LNCaP clone FGC (cell line): Measurements from ENCODE around the gene CORO1A.

Source experiments
- DNase-seq: peaks from one replicate; pipeline ENCODE4 v3.0.0-alpha.2; 2011; ENCODE audit warnings: low read depth
- H3K4me3 ChIP-seq: 2 replicates; pipeline ENCODE4 v1.5.1; 2011; ENCODE audit warnings: mild to moderate bottlenecking, low read depth, low read length, control low read depth
- TF ChIP-seq, protein P1 (sequence below): IDR thresholded peaks from 2 replicates; pipeline ENCODE4 v1.5.1; 2012; ENCODE audit warnings: mild to moderate bottlenecking; ENCODE audit not compliant: control insufficient read depth, insufficient read depth; ENCODE audit errors: extremely low read depth

Gene CORO1A

DNA sequence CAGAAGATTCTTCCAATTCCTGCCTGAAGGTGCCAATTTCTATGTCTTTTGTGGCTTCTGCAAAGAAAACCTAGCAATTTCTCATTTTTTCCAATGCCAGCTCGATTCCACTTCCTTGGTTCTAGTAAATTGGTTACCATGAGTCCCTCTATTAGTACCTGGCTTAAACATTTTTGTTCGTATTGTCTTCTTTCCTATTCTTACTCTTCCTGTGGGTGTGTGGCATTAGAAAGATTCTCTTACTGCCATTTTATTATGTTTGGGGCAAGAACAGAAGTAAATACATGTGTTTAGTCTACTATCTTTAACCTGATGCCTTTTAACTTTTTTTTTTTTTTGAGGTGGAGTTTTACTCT lies 40.1 kb upstream of the CORO1A start:
- TF ChIP-seq, protein P1, sequence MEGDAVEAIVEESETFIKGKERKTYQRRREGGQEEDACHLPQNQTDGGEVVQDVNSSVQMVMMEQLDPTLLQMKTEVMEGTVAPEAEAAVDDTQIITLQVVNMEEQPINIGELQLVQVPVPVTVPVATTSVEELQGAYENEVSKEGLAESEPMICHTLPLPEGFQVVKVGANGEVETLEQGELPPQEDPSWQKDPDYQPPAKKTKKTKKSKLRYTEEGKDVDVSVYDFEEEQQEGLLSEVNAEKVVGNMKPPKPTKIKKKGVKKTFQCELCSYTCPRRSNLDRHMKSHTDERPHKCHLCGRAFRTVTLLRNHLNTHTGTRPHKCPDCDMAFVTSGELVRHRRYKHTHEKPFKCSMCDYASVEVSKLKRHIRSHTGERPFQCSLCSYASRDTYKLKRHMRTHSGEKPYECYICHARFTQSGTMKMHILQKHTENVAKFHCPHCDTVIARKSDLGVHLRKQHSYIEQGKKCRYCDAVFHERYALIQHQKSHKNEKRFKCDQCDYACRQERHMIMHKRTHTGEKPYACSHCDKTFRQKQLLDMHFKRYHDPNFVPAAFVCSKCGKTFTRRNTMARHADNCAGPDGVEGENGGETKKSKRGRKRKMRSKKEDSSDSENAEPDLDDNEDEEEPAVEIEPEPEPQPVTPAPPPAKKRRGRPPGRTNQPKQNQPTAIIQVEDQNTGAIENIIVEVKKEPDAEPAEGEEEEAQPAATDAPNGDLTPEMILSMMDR, result no peak
- H3K4me3 ChIP-seq, result no peak overlapping the region
- no peak for DNase-seq

DNA sequence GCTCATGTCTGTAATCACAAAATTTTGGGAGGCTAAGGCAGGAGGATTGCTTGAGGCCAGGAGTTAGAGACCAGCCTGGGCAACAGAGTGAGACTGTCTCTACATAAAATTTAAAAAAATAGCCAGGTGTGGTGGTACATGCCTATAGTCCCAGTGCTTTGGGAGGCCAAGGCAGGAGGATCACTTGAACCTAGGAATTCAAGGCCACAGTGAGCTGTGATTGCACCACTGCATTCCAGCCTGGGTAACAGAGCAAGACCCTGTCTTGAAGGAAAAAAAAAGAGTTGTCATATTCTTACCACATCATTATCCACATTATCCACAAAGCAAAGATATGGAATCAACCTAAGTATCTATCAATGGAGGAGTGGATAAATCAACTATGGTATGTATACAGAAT lies 39.4 kb upstream of the CORO1A start:
- TF ChIP-seq, protein P1, result no peak
- no peak for DNase-seq
- H3K4me3 ChIP-seq, result no peak overlapping the region

DNA sequence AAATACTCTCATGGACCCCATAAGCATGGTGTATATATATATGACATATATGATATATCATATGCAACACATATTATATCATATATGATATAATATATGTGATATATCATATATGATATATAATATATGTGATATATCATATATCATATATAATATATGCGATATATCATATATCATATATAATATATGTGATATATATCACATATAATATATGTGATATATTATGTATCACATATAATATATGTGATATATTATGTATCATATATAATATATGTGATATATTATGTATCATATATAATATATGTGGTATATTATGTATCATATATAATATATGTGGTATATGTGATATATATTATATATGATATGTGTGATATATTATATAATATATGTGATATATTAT lies 38.5 kb upstream of the CORO1A start:
- DNase-seq, result no peak
- TF ChIP-seq, protein P1, result no peak
- no peak overlapping the region for H3K4me3 ChIP-seq

DNA sequence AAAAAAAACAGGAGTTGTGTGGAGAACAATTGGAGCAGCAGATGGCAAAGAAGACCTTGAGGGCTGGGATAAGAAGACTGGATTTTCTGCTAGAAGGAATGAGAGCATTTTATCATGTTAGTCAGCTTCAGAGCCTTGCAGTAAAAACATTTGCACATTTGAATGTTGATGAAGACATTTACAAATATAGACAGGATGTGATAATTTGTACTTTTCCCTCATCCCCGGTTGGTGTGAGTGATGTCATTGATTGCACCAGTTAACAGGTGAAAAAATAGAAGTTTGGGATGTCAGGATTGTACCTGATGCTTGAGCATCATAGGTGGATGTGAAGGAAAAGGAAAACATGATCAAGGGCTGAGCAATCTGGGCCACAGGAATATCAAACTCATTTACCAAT lies 37.7 kb upstream of the CORO1A start:
- TF ChIP-seq, protein P1, result no peak
- no peak for DNase-seq

DNA sequence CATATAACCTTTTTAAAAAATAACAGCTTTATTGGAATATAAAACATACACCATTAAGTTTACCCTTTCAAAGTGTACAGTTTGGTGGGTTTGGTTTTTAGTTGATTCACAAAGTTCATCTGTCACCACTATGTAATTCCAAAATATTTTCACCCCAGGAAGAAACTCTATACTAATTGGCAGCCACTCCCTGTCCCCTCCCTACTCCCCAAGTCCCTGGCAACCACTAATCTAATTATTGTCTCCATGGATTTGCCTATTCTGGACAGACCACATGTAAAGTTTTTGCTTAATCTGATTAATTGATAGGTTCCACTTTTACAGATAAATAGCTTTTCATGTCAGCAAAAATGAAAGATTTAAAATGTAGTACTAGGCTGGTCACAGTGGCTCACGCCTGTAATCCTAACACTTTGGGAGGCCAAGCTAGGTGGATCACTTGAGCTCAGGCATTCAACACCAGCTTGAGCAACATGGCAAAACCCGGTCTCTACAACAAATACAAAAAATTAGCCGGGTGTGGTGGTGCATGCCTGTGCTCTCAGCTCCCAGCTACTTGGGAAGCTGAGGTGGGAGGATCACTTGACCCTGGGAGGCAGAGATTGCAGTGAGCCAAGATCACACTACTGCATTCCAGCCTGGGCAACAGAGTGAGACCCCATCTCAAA lies 35.4 kb upstream of the CORO1A start:
- TF ChIP-seq, protein P1, result no peak
- H3K4me3 ChIP-seq, result no peak overlapping the region
- DNase-seq, result no peak

More for the DNA sequence above, 37.7 kb upstream of the CORO1A start:
- no peak overlapping the region for H3K4me3 ChIP-seq

DNA sequence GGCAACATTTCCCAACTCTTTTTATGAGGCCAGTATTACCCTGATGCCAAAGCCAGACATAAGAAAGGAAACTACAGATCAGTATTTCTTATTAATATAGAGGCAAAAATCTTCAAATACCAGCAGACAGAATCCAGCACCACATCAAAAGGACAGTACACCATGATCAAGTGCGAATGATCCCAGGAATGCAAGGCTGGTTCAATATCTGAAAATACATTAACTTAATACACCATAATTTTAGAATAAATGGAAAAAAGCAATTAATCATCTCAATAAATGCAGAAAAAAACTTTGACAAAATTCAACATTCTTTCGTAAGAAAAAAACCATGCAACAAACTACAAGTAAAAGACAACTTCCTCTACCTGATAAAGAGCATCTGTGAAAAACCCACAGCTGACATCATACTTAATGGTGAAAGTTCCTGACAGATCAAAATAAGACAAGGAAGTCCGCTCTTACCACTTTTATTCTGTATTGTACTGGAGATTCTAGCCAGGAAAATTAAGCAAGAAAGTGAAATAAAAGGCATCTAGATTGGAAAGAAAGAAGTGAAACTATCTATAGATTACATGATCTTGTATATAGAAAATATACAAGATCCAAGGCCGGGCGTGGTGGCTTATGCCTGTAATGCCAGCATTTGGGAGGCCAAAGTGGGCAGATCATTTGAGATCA lies 34.0 kb upstream of the CORO1A start:
- no peak overlapping the region for H3K4me3 ChIP-seq
- TF ChIP-seq, protein P1, result no peak
- no peak for DNase-seq

DNA sequence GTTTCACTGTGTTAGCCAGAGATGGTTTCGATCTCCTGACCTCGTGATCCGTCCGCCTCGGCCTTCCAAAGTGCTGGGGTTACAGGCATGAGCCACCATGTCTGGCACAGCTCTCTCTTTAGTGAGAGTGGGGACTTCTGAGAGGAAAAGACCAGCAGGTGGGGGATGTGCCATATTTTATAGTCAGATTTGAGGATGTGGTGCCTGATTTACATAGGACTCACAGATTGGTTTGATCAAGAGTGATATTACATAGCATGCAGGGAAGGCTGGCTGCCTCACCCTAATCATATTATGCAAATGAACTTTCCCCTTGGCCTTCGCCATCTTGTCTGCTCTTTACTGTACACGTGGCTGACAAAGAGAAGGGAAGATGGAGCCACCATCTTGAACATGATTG lies 32.3 kb upstream of the CORO1A start:
- no peak overlapping the region for H3K4me3 ChIP-seq
- no peak for DNase-seq
- TF ChIP-seq, protein P1, result no peak
